OCI-LY3 (cell line): Measurements from ENCODE around the gene SLC17A9.

Experiments used
- CTCF ChIP-seq: fragments of 200-600, 300-600 bp; sonication (generic); IDR thresholded peaks from 2 replicates; pipeline ENCODE4 v1.5.1; 2014; ENCODE audit warnings: antibody characterized with exemption, low read length, low read depth
- EZH2phosphoT487 ChIP-seq: fragments of 200-600 bp; shearing (Covaris generic); IDR thresholded peaks from 2 replicates; pipeline ENCODE4 v1.6.1; 2018; ENCODE audit warnings: antibody characterized with exemption, mixed run types, low read depth

DNA sequence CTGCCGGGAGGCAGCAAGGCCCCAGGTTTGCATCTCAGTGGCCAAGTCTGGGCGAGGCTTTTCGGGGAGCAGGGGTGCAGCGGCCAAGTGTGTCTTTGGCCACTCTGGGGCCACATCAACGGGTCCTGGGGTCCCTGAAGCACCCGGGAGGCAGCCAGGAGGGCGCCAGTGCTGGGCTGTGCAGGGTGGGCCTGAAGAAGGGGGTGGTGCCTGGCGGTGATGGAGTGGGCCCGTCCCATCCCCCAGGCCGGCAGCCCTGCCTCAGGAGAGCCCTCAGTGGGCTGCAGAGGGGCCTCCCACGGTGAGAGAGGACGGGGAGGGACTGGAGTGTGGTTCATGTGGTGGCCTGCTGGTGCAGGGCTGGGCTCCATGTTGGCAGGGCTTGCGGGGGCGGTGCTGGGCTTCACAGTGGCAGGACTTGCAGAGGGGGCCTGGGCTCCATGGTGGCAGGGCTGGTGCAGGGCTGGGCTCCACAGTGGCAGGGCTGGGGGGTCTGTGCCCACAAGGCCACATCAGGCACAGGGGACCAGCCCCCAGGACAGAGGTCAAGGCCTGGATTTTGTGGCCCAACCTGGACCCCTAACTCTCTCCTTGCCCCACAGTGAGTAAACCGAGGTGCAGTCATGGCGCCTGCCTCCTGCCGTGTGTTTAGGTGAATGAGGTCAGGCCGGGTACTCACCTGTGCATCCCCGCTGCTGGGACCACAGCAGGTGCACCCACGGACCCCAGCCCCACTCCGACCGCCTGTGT lies 64.7 kb downstream of the SLC17A9 start:
- TF ChIP-seq CTCF (no peak), EZH2phosphoT487 (no peak)
